Astrocyte (in vitro differentiated cells and primary cell): ENCODE measurements around the gene PLCL1. TPM values are rescaled to one million over a fixed set of nuclear protein-coding genes. Genes with fewer than 3 reads are reported as not detected.

Experiments used
- DNase-seq: peaks from one replicate; pipeline ENCODE4 v3.0.0-alpha.2; 2010; ENCODE audit warnings: low read depth
- FAIRE-seq: peaks from 2 replicates; lab custom pipeline; 2011; peaks lifted over from hg19 to GRCh38; lab: Jason Lieb, UNC
- H2AFZ ChIP-seq: 2 replicates; pipeline ENCODE4 v1.6.0; 2012; ENCODE audit warnings: low read depth, low read length, inconsistent platforms
- H3K27ac ChIP-seq: 2 replicates; pipeline ENCODE4 v1.5.1; 2011; ENCODE audit warnings: low read depth, low read length, inconsistent platforms
- H3K27me3 ChIP-seq: 2 replicates; pipeline ENCODE4 v1.6.0; 2011; ENCODE audit warnings: low read length, inconsistent platforms; ENCODE audit not compliant: insufficient read depth
- H3K36me3 ChIP-seq: 2 replicates; pipeline ENCODE4 v1.5.1; 2011; ENCODE audit warnings: low read length, inconsistent platforms; ENCODE audit not compliant: insufficient read depth
- H3K4me1 ChIP-seq: 2 replicates; pipeline ENCODE4 v1.5.1; 2011; ENCODE audit warnings: low read length, inconsistent platforms; ENCODE audit not compliant: insufficient read depth
- H3K4me2 ChIP-seq: 2 replicates; pipeline ENCODE4 v1.6.0; 2012; ENCODE audit warnings: low read length, inconsistent platforms
- H3K4me3 ChIP-seq: 2 replicates; pipeline ENCODE4 v1.5.1; 2011; ENCODE audit warnings: low read depth, mild to moderate bottlenecking, low read length, inconsistent platforms; ENCODE audit not compliant: insufficient read depth
- H3K79me2 ChIP-seq: 2 replicates; pipeline ENCODE4 v1.6.0; 2012; ENCODE audit warnings: mild to moderate bottlenecking, low read length, inconsistent platforms; ENCODE audit not compliant: insufficient read depth
- H3K9ac ChIP-seq: 2 replicates; pipeline ENCODE4 v1.6.0; 2012; ENCODE audit warnings: mild to moderate bottlenecking, low read length, inconsistent platforms
- H3K9me3 ChIP-seq: 2 replicates; pipeline ENCODE4 v1.5.1; 2012; ENCODE audit warnings: low read depth, mild to moderate bottlenecking, low read length, inconsistent platforms; ENCODE audit not compliant: insufficient read depth
- H4K20me1 ChIP-seq: 2 replicates; pipeline ENCODE4 v1.6.0; 2012; ENCODE audit warnings: low read length, inconsistent platforms; ENCODE audit not compliant: insufficient read depth
- H3K27ac Mint-ChIP-seq: one replicate; pipeline ENCODE4 v1.8.0; 2021; ENCODE audit warnings: mild to moderate bottlenecking, mixed read lengths; ENCODE audit not compliant: unreplicated experiment
- H3K27me3 Mint-ChIP-seq: one replicate; pipeline ENCODE4 v1.8.0; 2021; ENCODE audit warnings: low read depth, mixed read lengths; ENCODE audit not compliant: unreplicated experiment
- H3K36me3 Mint-ChIP-seq: one replicate; pipeline ENCODE4 v1.8.0; 2021; ENCODE audit warnings: low read depth, mixed read lengths; ENCODE audit not compliant: unreplicated experiment
- H3K4me1 Mint-ChIP-seq: one replicate; pipeline ENCODE4 v1.8.0; 2021; ENCODE audit warnings: low read depth, mixed read lengths; ENCODE audit not compliant: unreplicated experiment
- H3K4me3 Mint-ChIP-seq: one replicate; pipeline ENCODE4 v1.8.0; 2021; ENCODE audit warnings: mild to moderate bottlenecking, moderate library complexity, mixed read lengths; ENCODE audit not compliant: unreplicated experiment
- H3K9me3 Mint-ChIP-seq: one replicate; pipeline ENCODE4 v1.8.0; 2021; ENCODE audit warnings: mild to moderate bottlenecking, mixed read lengths; ENCODE audit not compliant: unreplicated experiment
- EZH2 ChIP-seq: IDR thresholded peaks from 2 replicates; pipeline ENCODE4 v1.6.1; 2012; ENCODE audit warnings: mild to moderate bottlenecking, low read length, inconsistent platforms; ENCODE audit not compliant: insufficient read depth
- total RNA-seq: library from RNA; stranded (reverse); gene quantifications from 2 replicates; pipeline ENCODE4 v1.2.1, GENCODE V29; 2021
- TF ChIP-seq, protein P1 (sequence below): IDR thresholded peaks from 2 replicates; pipeline ENCODE4 v1.5.1; 2011; ENCODE audit warnings: low read depth, mild to moderate bottlenecking, inconsistent platforms, low read length, moderate library complexity; ENCODE audit not compliant: insufficient read depth

The PLCL1 gene
- total RNA-seq, 1 donor from 2014 or later, result 0.84 TPM

GRCh38 chr2:198042189-198042588, 237.8 kb downstream of the PLCL1 start:
- H3K4me2 ChIP-seq, result no peak overlapping the region
- no peaks in the 10 kb centered on the region for H3K36me3 ChIP-seq
- TF ChIP-seq, protein P1, sequence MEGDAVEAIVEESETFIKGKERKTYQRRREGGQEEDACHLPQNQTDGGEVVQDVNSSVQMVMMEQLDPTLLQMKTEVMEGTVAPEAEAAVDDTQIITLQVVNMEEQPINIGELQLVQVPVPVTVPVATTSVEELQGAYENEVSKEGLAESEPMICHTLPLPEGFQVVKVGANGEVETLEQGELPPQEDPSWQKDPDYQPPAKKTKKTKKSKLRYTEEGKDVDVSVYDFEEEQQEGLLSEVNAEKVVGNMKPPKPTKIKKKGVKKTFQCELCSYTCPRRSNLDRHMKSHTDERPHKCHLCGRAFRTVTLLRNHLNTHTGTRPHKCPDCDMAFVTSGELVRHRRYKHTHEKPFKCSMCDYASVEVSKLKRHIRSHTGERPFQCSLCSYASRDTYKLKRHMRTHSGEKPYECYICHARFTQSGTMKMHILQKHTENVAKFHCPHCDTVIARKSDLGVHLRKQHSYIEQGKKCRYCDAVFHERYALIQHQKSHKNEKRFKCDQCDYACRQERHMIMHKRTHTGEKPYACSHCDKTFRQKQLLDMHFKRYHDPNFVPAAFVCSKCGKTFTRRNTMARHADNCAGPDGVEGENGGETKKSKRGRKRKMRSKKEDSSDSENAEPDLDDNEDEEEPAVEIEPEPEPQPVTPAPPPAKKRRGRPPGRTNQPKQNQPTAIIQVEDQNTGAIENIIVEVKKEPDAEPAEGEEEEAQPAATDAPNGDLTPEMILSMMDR, result no peak
- TF ChIP-seq EZH2, result no peak
- no peak overlapping the region for H3K27ac Mint-ChIP-seq
- H2AFZ ChIP-seq, result no peak overlapping the region
- H4K20me1 ChIP-seq, result no peaks in the 10 kb centered on the region
- H3K27me3 ChIP-seq, result no peaks in the 10 kb centered on the region
- no peaks in the 10 kb centered on the region for H3K79me2 ChIP-seq
- no peaks in the 10 kb centered on the region for H3K9me3 ChIP-seq
- no peaks in the 10 kb centered on the region for H3K27me3 Mint-ChIP-seq
- no peaks in the 10 kb centered on the region for H3K4me1 Mint-ChIP-seq
- H3K4me1 ChIP-seq, result no peaks in the 10 kb centered on the region
- H3K27ac ChIP-seq, result no peak overlapping the region
- H3K4me3 ChIP-seq, result no peak overlapping the region
- FAIRE-seq (no peak), DNase-seq (no peak)
- no peak overlapping the region for H3K4me3 Mint-ChIP-seq
- no peaks in the 10 kb centered on the region for H3K9me3 Mint-ChIP-seq
- H3K36me3 Mint-ChIP-seq, result no peaks in the 10 kb centered on the region
- H3K9ac ChIP-seq, result no peak overlapping the region

DNA sequence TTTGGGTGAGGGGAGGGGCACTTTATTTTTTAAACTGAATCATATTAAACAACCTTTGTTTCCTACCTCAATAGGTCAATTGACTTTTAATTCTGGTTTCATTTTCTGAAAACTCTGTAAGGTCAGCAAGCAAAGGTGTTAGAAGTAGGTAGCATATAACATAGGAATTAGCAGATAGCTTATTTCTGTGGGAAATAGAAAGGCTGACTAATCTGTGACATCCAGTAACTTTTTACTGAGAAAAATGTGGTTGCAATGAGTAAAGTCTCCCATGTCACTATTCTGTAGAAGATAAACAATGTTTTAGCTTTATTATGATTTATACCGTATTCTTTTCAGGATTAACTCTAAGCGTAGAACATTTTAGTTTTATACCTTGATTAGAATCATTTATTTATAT, 240.4 kb downstream of the PLCL1 start:
- H3K4me1 Mint-ChIP-seq, result no peaks in the 10 kb centered on the region
- Histone ChIP-seq H3K9ac (no peak overlapping the region), H3K4me2 (no peak overlapping the region), H3K9me3 (no peaks in the 10 kb centered on the region), H3K79me2 (no peaks in the 10 kb centered on the region), H2AFZ (no peak overlapping the region), H3K27me3 (no peaks in the 10 kb centered on the region), H4K20me1 (no peaks in the 10 kb centered on the region), H3K4me3 (no peak overlapping the region), H3K4me1 (no peaks in the 10 kb centered on the region), H3K36me3 (no peaks in the 10 kb centered on the region), H3K27ac (no peak overlapping the region)
- H3K4me3 Mint-ChIP-seq, result no peak overlapping the region
- no peak for FAIRE-seq
- TF ChIP-seq, protein P1, result no peak
- no peak for TF ChIP-seq EZH2
- H3K27ac Mint-ChIP-seq, result no peak overlapping the region
- peaks cover 2% of the 10 kb centered on the region for H3K27me3 Mint-ChIP-seq
- no peak for DNase-seq
- no peaks in the 10 kb centered on the region for H3K9me3 Mint-ChIP-seq
- H3K36me3 Mint-ChIP-seq, result no peaks in the 10 kb centered on the region

DNA sequence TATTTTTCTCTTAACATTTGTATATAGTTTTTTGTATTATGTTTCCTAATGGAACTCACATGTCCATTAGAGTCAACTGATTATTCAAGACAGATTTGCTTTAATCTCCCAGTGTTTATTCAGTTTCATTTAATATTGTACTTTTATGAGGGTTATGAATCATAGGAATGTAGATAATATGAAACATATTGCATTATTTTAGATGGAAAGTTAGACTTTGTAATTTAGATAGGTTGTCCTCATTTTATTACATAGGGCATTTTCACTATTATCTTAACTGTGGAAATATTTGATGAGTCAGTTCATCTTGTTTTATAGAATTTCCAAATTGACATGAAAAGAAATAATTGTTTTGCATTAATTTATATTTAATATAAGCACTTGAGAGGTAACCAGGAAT, 240.8 kb downstream of the PLCL1 start:
- no peak overlapping the region for H3K4me3 Mint-ChIP-seq
- H3K36me3 ChIP-seq, result no peaks in the 10 kb centered on the region
- H3K27ac ChIP-seq, result no peak overlapping the region
- no peaks in the 10 kb centered on the region for H3K4me1 Mint-ChIP-seq
- no peaks in the 10 kb centered on the region for H3K4me1 ChIP-seq
- H2AFZ ChIP-seq, result no peak overlapping the region
- H3K9ac ChIP-seq, result no peak overlapping the region
- TF ChIP-seq EZH2, result no peak
- TF ChIP-seq, protein P1, result no peak
- no peaks in the 10 kb centered on the region for H3K36me3 Mint-ChIP-seq
- no peaks in the 10 kb centered on the region for H3K27me3 ChIP-seq
- H3K9me3 ChIP-seq, result no peaks in the 10 kb centered on the region
- FAIRE-seq (no peak), DNase-seq (no peak)
- H3K27me3 Mint-ChIP-seq, result peaks cover 3% of the 10 kb centered on the region
- no peak overlapping the region for H3K4me3 ChIP-seq
- H4K20me1 ChIP-seq, result no peaks in the 10 kb centered on the region
- H3K4me2 ChIP-seq, result no peak overlapping the region
- H3K27ac Mint-ChIP-seq, result no peak overlapping the region
- H3K9me3 Mint-ChIP-seq, result no peaks in the 10 kb centered on the region
- no peaks in the 10 kb centered on the region for H3K79me2 ChIP-seq
